ENCODE results near the gene TF. TPM values are rescaled to one million over a fixed set of nuclear protein-coding genes. Genes with fewer than 3 reads are reported as not detected.
A peak's percentile ranks its signal among the peaks of the same experiment; 100 is the strongest.

Gene TF
- total RNA-seq, result 1 to 10 TPM; 1.7 to 9.8 (median 3.4) TPM
- polyA plus RNA-seq, result 10 to 100 TPM in 2 of 3 donors, 1 to 10 TPM in 1; 2.3 to 81.8 (median 15.5) TPM
- long read RNA-seq, donor 1, result 0 reads
- long read RNA-seq, donor 2, full-length matches to known transcripts, result 1 of 1 reads
- long read RNA-seq, donor 2, partial matches to known transcripts, result 0 of 1 reads
- long read RNA-seq, donor 2, other reads (novel, unspliced or antisense), result 0 of 1 reads

GRCh38 chr3:133745981-133746711, at the start of gene TF:
TSS of gene TF (plus strand) at chr3:133746393. CDS start at chr3:133746441, 48 bp downstream.
- H3K9me3 ChIP-seq, result no peaks in the 10 kb centered on the region
- DNase-seq, result no peak
- H3K27ac ChIP-seq, result no peak within 1 kb of the TSS
- WGBS, 5 donors, result 9 to 20% (median 9%) methylated on average over 37 to 50 of the region's 50 CpGs
- TF ChIP-seq POLR2AphosphoS5 (IDR thresholded peaks at IDR 0.05) (no peak), CTCF (IDR thresholded peaks at IDR 0.05 in 8 of 11, conservative IDR thresholded peaks at IDR 0.05 in 3 of 11) (no peak), POLR2A (IDR thresholded peaks at IDR 0.05) (no peak)
- intact Hi-C loops (cut with DNase I; ENCODE audit: low total_unique reads), result no loop called here
- H3K27me3 ChIP-seq (replicated peaks in 1 of 7), result peaks cover 0 to 56% (median 15%) of the 10 kb centered on the region in 7 donors
- peaks cover 0 to 9% (median 0%) of the 10 kb centered on the region in 6 donors for H3K4me1 ChIP-seq
- H3K36me3 ChIP-seq, result no peaks in the 10 kb centered on the region
- peak within 1 kb of the TSS in 1 of 8 donors; percentile 10 for H3K4me3 ChIP-seq

GRCh38 chr3:133697960-133698359, 48.2 kb upstream of the TF start:
- H3K4me1 ChIP-seq, result no peaks in the 10 kb centered on the region
- WGBS, 5 donors, result 79 to 92% (median 84%) methylated on average over 2 of the region's 2 CpGs
- no peaks in the 10 kb centered on the region for H3K27me3 ChIP-seq (replicated peaks in 1 of 7)
- intact Hi-C loops (cut with DNase I; ENCODE audit: low total_unique reads), result no loop called here
- H3K9me3 ChIP-seq, result peaks cover 0 to 9% (median 0%) of the 10 kb centered on the region in 8 donors
- no peak overlapping the region for H3K27ac ChIP-seq
- DNase-seq, result no peak
- no peak overlapping the region for H3K4me3 ChIP-seq
- TF ChIP-seq CTCF (IDR thresholded peaks at IDR 0.05 in 8 of 11, conservative IDR thresholded peaks at IDR 0.05 in 3 of 11) (no peak), POLR2AphosphoS5 (IDR thresholded peaks at IDR 0.05) (no peak), POLR2A (IDR thresholded peaks at IDR 0.05) (no peak)
- no peaks in the 10 kb centered on the region for H3K36me3 ChIP-seq

- Histone ChIP-seq H3K4me1 (no peaks in the 10 kb centered on the region), H3K4me3 (no peak overlapping the region), H3K27ac (no peak overlapping the region), H3K9me3 (peaks cover 0 to 9% (median 0%) of the 10 kb centered on the region in 8 donors), H3K36me3 (no peaks in the 10 kb centered on the region), H3K27me3 (replicated peaks in 1 of 7) (no peaks in the 10 kb centered on the region)
- TF ChIP-seq POLR2AphosphoS5 (IDR thresholded peaks at IDR 0.05) (no peak), POLR2A (IDR thresholded peaks at IDR 0.05) (no peak), CTCF (IDR thresholded peaks at IDR 0.05 in 8 of 11, conservative IDR thresholded peaks at IDR 0.05 in 3 of 11) (no peak)
- 74 to 83% (median 77%) methylated on average over 2 of the region's 2 CpGs for WGBS, 5 donors
- DNase-seq, result no peak
- intact Hi-C loops (cut with DNase I; ENCODE audit: low total_unique reads), result no loop called here
Observed at GRCh38 chr3:133699467-133699866, 46.7 kb upstream of the TF start.

GRCh38 chr3:133699903-133700302, 46.3 kb upstream of the TF start:
- TF ChIP-seq POLR2A (IDR thresholded peaks at IDR 0.05) (no peak), POLR2AphosphoS5 (IDR thresholded peaks at IDR 0.05) (no peak), CTCF (IDR thresholded peaks at IDR 0.05 in 8 of 11, conservative IDR thresholded peaks at IDR 0.05 in 3 of 11) (no peak)
- WGBS, 5 donors, result 78 to 89% (median 84%) methylated on average over 3 of the region's 3 CpGs
- peaks cover 0 to 9% (median 0%) of the 10 kb centered on the region in 8 donors for H3K9me3 ChIP-seq

More at GRCh38 chr3:133699903-133700302, 46.3 kb upstream of the TF start:
- no peaks in the 10 kb centered on the region for H3K27me3 ChIP-seq (replicated peaks in 1 of 7)
- no peak overlapping the region for H3K4me3 ChIP-seq
- no peaks in the 10 kb centered on the region for H3K36me3 ChIP-seq
- DNase-seq, result no peak
- intact Hi-C loops (cut with DNase I; ENCODE audit: low total_unique reads), result no loop called here
- no peaks in the 10 kb centered on the region for H3K4me1 ChIP-seq
- no peak overlapping the region for H3K27ac ChIP-seq
